Activated CD4-positive, alpha-beta T cell treated with anti-CD3 and anti-CD28 coated beads, Interleukin-2, amount 50 U/mL, for 24 hours (primary cell): ENCODE measurements around the gene TRPM2.

Experiments used
- DNase-seq, 2 donors: peaks; one replicate each; pipeline ENCODE4 v3.0.0-alpha.2; 2020; ENCODE audit warnings: low read depth in 1 of 2, low spot score in 1 of 2

Gene TRPM2

DNA sequence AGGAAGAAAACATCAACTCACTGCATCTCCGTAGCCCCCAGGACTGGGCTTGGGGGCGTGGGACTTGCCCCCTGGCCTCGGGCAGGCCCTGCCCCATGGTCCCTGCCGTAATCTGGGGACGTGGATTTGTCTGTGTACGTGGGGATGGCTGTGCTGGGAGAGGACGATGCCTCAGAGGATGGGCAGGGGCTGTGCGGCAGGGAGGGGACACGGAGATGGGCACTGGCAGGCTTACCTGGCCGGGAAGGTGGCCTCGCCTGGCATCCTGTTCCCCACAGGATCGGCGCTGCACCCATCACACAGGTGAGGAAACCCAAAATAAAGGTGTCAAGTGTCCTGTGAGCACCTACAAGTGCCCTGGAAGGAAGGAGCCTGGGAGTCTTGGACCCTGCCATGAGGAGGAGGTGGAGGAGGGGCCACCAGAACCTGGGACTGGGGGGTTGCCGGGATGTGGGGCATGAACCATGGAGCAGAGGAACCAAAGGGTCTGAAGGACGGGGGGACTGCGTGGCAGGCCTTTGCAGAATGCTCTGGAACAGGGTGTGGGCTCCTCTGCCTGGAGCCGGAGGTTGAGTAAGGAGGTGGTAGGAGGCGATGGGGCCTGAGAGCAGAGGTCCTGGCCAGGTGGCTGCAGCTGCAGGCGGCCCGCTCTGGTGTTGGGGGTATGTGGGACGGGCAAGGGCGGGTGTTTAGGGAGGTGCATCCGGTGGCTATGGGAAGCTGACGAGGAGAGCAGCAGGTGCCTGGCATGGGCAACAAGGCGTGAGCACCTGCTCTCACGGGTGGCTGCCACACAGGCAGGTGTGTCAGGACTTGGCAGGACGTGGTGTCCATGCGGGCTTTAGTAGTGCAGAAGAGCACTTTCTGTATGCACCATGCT lies 74.1 kb downstream of the TRPM2 start:
- no peak for DNase-seq

- DNase-seq: peak in 1 of 2 donors; percentile 8
These were observed 75.0 kb downstream of the TRPM2 start for GRCh38 chr21:44428281-44428960.

- DNase-seq: no peak
These were observed 76.5 kb downstream of the TRPM2 start for GRCh38 chr21:44429894-44430293.

DNA sequence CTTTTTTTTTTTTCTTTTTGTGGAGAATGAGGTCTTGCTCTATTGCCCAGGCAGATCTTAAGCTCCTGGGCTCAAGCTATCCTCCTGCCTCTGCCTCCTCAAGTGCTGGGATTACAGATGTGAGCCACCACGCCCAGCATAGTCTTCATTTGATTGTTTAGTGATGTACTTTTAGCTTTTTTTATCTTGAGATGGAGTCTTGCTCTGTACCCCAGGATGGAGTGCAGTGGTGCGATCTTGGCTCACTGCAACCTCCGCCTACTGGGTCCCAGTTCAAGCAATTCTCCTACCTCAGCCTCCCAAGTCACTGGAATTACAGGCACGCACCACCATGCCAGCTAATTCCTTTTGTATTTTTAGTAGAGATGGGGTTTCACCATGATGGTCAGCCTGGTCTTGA lies 77.9 kb downstream of the TRPM2 start:
- no peak for DNase-seq

DNA sequence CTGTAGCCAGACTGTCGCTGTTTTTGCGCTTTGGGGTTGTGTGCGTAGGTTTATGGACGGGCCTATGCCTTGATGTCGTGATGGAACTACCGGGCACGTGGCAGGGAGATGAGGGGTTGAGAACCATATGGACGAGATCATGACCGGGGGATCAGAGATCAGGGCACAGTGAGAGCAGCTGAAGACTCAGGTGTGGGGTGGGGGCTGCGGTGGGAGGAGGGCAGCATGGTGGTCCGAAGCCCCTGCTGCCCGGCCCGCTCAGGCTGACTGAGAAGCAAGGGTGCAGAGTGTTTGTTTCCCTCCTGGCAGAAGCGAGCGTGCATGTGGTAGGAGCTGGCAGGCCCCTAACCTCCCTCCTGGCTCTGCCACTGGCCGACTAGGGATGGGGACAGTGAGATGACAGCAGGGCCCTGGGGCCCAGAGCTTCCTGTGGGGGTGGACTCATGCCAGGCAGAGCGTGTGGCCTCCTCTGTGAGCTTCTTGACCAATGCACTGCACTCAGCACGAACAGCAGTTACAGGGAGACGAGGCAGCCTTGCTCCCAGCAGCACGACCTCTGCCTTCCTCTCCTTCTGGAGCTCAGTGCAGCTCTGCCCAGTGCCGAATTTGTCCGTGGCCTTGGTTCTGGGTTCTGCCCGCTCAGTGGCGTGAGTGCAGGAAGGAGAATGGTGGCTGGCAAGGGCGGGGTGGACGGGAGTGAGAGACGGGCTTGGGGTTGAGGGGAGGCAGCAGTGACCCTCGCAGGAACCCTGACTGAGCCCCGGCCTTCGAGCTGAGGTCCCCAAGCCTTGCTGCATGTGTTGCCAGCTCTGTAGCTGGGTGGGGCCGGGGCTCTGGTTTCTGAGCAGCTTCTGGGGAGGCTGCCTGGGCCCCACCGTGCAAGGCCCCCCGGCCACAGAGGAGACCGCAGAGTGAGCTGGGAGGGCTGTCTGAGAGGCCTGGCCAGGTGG lies 79.7 kb downstream of the TRPM2 start:
- DNase-seq: no peak

GRCh38 chr21:44433791-44434567 lies 80.6 kb downstream of the TRPM2 start:
- no peak for DNase-seq

GRCh38 chr21:44434568-44434925 lies 81.1 kb downstream of the TRPM2 start:
- no peak for DNase-seq

- DNase-seq: no peak
These were observed 81.7 kb downstream of the TRPM2 start for GRCh38 chr21:44434936-44435635.

DNA sequence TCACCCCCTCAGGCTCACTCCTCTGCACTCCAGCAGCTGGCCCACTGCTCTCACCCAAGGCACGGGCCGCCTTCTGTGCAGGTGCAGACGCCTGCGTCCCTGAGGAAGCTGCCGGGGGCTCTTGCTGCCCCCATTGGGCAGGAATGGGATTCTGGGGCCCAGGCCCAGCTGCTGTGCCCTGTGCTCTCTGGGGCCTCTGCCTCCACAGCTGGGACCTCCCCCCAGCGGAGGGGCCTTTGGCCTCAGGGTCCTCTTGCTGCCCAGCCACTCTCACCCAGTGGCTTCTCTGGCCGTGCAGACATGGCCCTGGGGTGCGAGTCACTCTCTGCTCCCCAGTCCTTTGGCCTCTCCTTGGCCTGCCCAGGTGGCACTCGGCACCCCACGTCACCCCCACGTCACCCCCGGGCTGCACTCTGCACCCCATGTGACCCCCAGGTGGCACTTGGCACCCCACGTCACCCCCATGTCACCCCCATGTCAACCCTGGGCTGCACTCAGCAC lies 82.7 kb downstream of the TRPM2 start:
- DNase-seq: no peak

DNA sequence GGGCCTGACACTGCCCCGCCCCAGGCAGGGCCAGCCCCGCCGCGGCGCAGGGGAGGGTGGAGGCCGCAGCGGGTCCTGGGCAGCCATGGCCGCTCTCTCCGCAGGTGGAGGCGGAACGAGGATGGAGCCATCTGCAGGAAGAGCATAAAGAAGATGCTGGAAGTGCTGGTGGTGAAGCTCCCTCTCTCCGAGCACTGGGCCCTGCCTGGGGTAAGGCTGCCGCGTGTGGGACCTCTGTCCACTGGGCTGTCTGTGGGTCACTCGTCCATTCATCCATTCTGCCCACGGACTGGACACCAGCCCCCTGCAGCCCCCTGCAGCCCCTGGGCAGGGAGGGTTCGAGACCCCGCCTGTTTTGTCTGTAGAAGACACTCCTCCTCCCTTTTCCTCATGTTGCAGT lies 83.5 kb downstream of the TRPM2 start:
- no peak for DNase-seq

DNA sequence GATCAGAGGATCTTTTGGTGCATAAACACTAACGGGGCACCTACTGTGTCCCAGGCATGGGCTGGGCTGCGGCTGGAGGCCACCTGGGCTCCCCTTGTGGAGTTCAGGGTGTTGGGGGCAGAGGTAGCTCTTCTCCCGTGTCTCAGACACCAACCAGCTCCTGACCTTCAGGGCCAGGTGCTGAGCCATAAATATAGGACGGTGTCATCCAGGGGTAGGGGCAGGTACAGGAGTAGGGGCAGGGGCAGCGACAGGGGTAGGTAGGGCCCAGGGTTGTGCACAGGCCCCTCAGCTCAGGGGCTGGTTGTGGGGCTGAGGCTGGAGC lies 83.9 kb downstream of the TRPM2 start:
- DNase-seq: no peak

GRCh38 chr21:44437696-44438431 lies 84.4 kb downstream of the TRPM2 start:
- DNase-seq: no peak

- DNase-seq: no peak
These were observed 85.2 kb downstream of the TRPM2 start for GRCh38 chr21:44438531-44439210.

DNA sequence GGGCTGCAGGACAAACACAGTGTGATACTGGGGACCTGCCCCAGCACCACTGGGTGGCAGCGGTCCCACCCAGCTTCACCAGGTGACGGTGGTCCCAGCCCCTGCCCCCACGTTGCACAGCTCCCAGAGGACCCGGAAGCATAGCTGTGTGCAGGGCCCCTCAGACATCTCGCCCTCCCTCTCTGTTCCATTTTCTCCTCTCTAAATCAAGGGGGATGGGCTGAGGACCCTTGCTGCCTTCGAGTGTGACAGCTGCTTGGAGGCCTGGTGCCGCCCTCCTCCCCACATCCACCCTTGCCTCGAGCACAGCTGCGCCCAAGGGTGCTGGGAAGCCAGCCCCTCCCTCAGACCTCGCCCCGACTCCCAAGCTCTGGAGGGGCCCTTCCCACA lies 85.8 kb downstream of the TRPM2 start:
- no peak for DNase-seq

DNA sequence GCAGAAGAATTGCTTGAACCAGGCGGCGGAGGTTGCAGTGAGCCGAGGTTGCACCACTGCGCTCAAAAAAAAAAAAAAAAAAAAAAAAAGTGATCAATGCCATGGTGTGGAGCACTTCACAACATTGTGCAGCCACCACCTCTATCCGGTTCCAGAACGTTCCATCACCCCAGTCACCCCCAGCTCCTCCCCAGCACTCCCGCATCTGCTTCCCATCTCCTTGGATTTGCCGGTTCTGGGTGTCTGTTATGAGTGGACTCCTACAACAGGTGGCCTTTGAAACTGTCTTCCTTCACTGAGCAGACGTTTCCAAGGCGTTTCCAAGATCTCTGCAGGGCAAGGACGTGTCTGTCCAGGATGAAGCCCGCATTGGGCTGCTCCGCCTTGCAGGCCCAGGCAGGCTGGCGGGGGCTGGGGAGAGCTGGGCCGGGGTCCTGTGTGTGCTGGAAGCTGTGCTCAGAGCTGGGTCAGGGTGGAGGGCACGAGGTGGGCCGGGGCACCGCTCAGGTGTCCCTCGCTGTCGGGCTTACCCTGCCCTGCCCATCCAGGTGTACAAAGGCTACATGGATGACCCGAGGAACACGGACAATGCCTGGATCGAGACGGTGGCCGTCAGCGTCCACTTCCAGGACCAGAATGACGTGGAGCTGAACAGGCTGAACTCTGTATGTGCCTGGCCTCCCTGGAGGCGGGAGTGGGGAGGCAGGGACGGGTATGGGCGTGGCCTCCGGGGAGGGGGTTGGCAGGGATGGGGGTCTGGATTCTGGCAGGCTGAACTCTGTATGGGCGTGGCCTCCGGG lies 87.0 kb downstream of the TRPM2 start:
- no peak for DNase-seq

DNA sequence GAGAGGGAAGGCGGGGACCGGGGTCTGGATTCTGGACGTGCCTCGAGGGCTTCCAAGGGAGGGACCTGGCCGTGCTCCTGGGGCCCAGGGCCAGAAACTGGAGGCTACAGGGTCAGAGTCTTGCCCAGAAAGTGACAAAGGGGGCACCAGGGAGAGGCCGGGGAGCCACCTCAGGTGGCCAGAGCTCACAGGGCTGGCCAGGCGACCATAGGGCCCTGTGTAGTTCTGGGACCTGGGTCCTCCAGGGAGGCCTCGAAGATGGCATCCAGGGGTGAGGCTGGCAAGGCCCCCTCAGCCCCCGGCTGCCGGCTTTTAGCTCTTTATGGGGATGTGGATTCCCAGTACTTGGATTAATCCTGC lies 87.6 kb downstream of the TRPM2 start:
- DNase-seq: no peak

DNA sequence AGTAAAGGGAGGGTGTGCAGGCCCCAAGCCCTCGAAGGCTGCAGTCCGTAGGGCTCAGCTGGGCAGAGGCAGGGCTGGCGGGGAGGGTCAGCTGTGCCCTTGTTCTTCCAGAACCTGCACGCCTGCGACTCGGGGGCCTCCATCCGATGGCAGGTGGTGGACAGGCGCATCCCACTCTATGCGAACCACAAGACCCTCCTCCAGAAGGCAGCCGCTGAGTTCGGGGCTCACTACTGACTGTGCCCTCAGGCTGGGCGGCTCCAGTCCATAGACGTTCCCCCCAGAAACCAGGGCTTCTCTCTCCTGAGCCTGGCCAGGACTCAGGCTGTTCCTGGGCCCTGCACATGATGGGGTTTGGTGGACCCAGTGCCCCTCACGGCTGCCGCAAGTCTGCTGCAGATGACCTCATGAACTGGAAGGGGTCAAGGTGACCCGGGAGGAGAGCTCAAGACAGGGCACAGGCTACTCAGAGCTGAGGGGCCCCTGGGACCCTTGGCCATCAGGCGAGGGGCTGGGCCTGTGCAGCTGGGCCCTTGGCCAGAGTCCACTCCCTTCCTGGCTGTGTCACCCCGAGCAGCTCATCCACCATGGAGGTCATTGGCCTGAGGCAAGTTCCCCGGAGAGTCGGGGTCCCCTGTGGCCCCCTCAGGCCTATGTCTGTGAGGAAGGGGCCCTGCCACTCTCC lies 88.3 kb downstream of the TRPM2 start:
- DNase-seq: no peak
